Measurements from ENCODE around the gene TNK1. TPM values are rescaled to one million over a fixed set of nuclear protein-coding genes. Genes with fewer than 3 reads are reported as not detected.

The TNK1 gene
- total and polyA plus RNA-seq, 2 of the 8 experiments (the other 6 are each of a cell fraction or from before 2014, with no cell fraction given): 7.6 to 9.5 TPM

- peaks cover 12% of the 10 kb centered on the region for H3K23me2 ChIP-seq (ENCODE audit: low read depth, low read length)
- no peak overlapping the region for H2BK12ac ChIP-seq (ENCODE audit: low read depth, low read length)
- H4K20me1 ChIP-seq (replicated peaks in 1 of 2; ENCODE audit: control insufficient read depth in 1 of 2, insufficient read depth in 2 of 2, low read length in 2 of 2): no peaks in the 10 kb centered on the region
- H3K9me3 ChIP-seq (ENCODE audit: insufficient read depth in 2 of 2, low read depth in 1 of 2, low read length in 1 of 2): no peaks in the 10 kb centered on the region
- no peak overlapping the region for H2AFZ ChIP-seq (ENCODE audit: low read length)
- H4K5ac ChIP-seq (ENCODE audit: insufficient read length, low read depth, low read length): no peak overlapping the region
- 93% methylated on average over 11 of the region's 11 CpGs; no CpG with 5 or more reads in 1 of the 2 experiments for WGBS, 2 experiments (ENCODE audit: extremely low coverage in 1 of 2, insufficient coverage in 1 of 2, insufficient read length in 1 of 2, insufficient replicate concordance in 2 of 2, low coverage in 1 of 2, low lambda C conversion rate in 2 of 2, missing lambda C conversion rate in 1 of 2)
- no peak overlapping the region for H3K23ac ChIP-seq (ENCODE audit: insufficient read length)
- ChIA-PET CTCF (ENCODE audit: partially characterized antibody) (interaction anchor here (0.6 to 2.4 kb wide), 9 partner anchors 9 to 128 kb away, joined by 3 to 6 read pairs (median 4); partner anchors contain the start of gene SPEM1), POLR2A (ENCODE audit: partially characterized antibody) (interaction anchor here (0.7 to 2.2 kb wide), 6 partner anchors 22 to 145 kb away, joined by 3 to 6 read pairs (median 3); partner anchors contain the start of gene TMEM256)
- TF ChIP-seq CEBPB (IDR thresholded peaks at IDR 0.05; ENCODE audit: low read depth, low read length): no peak
- TF ChIP-seq FOSL1 (IDR thresholded peaks at IDR 0.05; ENCODE audit: insufficient read depth, low read depth, low read length): no peak
- TF ChIP-seq KDM5A (IDR thresholded peaks at IDR 0.05; ENCODE audit: low read length): no peak
- TF ChIP-seq EP300 (IDR thresholded peaks at IDR 0.05; ENCODE audit: borderline replicate concordance in 1 of 2, low read depth in 2 of 2, low read length in 2 of 2): no peak
- TF ChIP-seq BACH1 (IDR thresholded peaks at IDR 0.05; ENCODE audit: low read length): no peak
- no peak for TF ChIP-seq CTBP2 (IDR thresholded peaks at IDR 0.05; ENCODE audit: borderline replicate concordance, insufficient read depth, insufficient read length, low read length)
- TF ChIP-seq EGR1 (IDR thresholded peaks at IDR 0.05; ENCODE audit: borderline replicate concordance, low read depth, low read length): no peak
- no peak for TF ChIP-seq SIRT6 (IDR thresholded peaks at IDR 0.05; ENCODE audit: low read length)
- TF ChIP-seq SAP30 (IDR thresholded peaks at IDR 0.05; ENCODE audit: insufficient read depth, insufficient replicate concordance, low read length): no peak
- no peak overlapping the region for H3K4me2 ChIP-seq (ENCODE audit: insufficient read depth in 1 of 2, low read depth in 2 of 2, low read length in 2 of 2)
- H3K4ac ChIP-seq (replicated peaks; ENCODE audit: insufficient read length, low read depth, low read length): no peak overlapping the region
- H3K36me3 ChIP-seq (ENCODE audit: control insufficient read depth in 2 of 4, insufficient read depth in 4 of 4, low read length in 3 of 4): no peaks in the 10 kb centered on the region
- H3K18ac ChIP-seq (ENCODE audit: extremely low read depth, low read length): no peak overlapping the region
- no peak overlapping the region for H2BK15ac ChIP-seq (ENCODE audit: low read length)
- H3K9ac ChIP-seq (replicated peaks in 1 of 4; ENCODE audit: extremely low read depth in 1 of 4, low read depth in 3 of 4, low read length in 3 of 4): no peak overlapping the region
- H2BK120ac ChIP-seq (replicated peaks; ENCODE audit: low read depth, low read length): no peak overlapping the region
- H2BK5ac ChIP-seq (ENCODE audit: low read depth, low read length): no peak overlapping the region
- no peaks in the 10 kb centered on the region for H3K79me1 ChIP-seq (ENCODE audit: low read depth, low read length)
- H2AK5ac ChIP-seq (ENCODE audit: low read depth, low read length): no peak overlapping the region
- H3K79me2 ChIP-seq (ENCODE audit: control insufficient read depth in 1 of 2, insufficient read depth in 2 of 2, low read length in 2 of 2): no peaks in the 10 kb centered on the region
- H4K91ac ChIP-seq (replicated peaks; ENCODE audit: insufficient read length, low read length): no peak overlapping the region
- H2BK20ac ChIP-seq (ENCODE audit: low read length): no peak overlapping the region
- FAIRE-seq (no peak), DNase-seq (ENCODE audit: low read depth in 1 of 2, low spot score in 2 of 2) (no peak)
- no peak overlapping the region for H3K14ac ChIP-seq (ENCODE audit: insufficient read length)
- H4K8ac ChIP-seq (ENCODE audit: extremely low read depth, insufficient read depth, low read length): no peak overlapping the region
- H3K56ac ChIP-seq (replicated peaks; ENCODE audit: insufficient read length, low read depth, low read length): no peak overlapping the region
- H3K4me3 ChIP-seq (ENCODE audit: extremely low read depth in 1 of 4, insufficient read depth in 2 of 4, low read depth in 3 of 4, low read length in 4 of 4): no peak overlapping the region
- peaks cover 0 to 5% (median 0%) of the 10 kb centered on the region in 4 experiments; a peak in 1 of 7 replicates for H3K27me3 ChIP-seq (replicated peaks in 1 of 4; ENCODE audit: control insufficient read depth in 3 of 4, extremely low read depth in 1 of 4, insufficient read depth in 3 of 4, low read length in 3 of 4)
- H3K27ac ChIP-seq (ENCODE audit: low read depth, low read length): no peak overlapping the region
- peaks cover 0 to 8% (median 4%) of the 10 kb centered on the region in 4 experiments; a peak in 5 of 7 replicates for H3K4me1 ChIP-seq (replicated peaks in 1 of 4; ENCODE audit: control insufficient read depth in 3 of 4, insufficient read depth in 4 of 4, low read length in 3 of 4)
Measured at GRCh38 chr17:7432296-7432695, 51.4 kb downstream of the TNK1 start.
